SU-DHL-6 (cell line): Measurements from ENCODE around the gene ATP11A.

ENCODE experiments used
- CTCF ChIP-seq: fragments of 200-600 bp; sonication (generic); IDR thresholded peaks from one replicate; pipeline ENCODE4 v1.5.1; 2017; ENCODE audit warnings: antibody characterized with exemption, mild to moderate bottlenecking, low read length, moderate library complexity; ENCODE audit not compliant: insufficient read depth, poor library complexity, severe bottlenecking
- EZH2phosphoT487 ChIP-seq: fragments of 200-600 bp; sonication (generic), shearing (Covaris generic); conservative IDR thresholded peaks from 2 replicates; pipeline ENCODE4 v1.6.1; 2018; ENCODE audit warnings: mild to moderate bottlenecking, antibody characterized with exemption, low read length, moderate library complexity, mixed read lengths

GRCh38 chr13:112870051-112870331 lies 180.2 kb downstream of the ATP11A start:
- TF ChIP-seq CTCF: no peak
- TF ChIP-seq EZH2phosphoT487: no peak
